GM21447 (cell line): ENCODE results near the gene LUC7L3.

Experiments used
- ATAC-seq: cut with Tn5 transposase; IDR thresholded peaks from one replicate; pipeline ENCODE4 v1.9.1; 2021; ENCODE audit not compliant: unreplicated experiment

LUC7L3 gene

DNA sequence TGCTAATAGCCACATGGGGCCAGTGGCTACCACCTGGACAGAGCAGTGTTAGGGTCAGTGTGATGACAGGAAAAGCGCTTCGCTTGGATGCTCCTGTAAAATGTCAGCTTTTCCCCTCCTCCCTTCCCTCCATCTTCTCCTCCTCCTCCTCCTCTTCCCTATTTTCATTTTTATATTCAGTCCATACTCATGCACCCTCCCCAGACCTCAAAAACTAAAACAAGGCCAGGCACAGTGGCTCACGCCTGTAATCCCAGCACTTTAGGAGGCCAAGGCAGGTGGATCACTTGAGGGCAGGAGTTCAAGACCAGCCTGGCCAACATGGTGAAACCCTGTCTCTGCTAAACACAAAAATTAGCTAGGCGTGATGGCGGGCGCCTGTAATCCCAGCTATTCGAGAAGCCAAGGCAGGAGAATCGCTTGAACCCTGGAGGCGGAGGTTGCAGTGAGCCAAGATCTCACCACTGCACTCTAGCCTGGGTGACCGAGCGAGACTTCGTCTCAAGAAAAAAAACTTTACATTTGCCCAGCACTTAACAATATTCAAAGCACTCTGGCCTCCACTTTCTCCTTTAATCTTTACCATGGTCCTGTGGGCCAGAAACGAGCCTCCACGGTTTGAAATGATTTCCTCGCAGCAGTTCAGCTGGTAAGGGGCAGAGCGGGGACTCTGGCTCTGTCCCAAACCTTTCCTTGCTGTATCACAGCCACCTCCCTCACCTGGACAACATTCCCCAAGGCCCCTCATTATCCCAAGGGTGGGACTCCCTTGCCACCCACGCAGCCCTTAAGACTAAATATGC lies 33.5 kb upstream of the LUC7L3 start:
- no peak for ATAC-seq

GRCh38 chr17:50686494-50687199 lies 32.8 kb upstream of the LUC7L3 start:
- no peak for ATAC-seq

GRCh38 chr17:50687200-50688066 lies 32.0 kb upstream of the LUC7L3 start:
- ATAC-seq: no peak

DNA sequence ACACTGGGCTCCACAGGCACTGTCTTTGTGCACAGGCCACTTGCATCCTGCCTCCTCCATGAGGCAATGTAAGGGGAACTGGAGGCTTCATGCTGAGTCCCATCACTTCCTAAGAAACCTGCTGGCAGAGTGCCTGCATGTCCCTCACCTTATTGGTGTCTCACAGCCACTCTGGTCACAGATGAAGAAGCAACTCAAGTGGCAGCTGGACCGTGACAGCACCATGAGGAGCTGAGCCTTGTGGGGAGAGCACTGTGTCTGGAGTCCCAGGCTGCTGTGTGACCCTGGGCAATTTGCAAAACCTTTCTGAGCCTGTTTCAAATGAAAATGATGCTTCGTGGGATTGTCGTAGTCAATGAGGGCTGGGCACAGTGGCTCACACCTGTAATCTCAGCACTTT lies 31.2 kb upstream of the LUC7L3 start:
- no peak for ATAC-seq

- no peak for ATAC-seq
These were observed 30.2 kb upstream of the LUC7L3 start for GRCh38 chr17:50689251-50689650.

DNA sequence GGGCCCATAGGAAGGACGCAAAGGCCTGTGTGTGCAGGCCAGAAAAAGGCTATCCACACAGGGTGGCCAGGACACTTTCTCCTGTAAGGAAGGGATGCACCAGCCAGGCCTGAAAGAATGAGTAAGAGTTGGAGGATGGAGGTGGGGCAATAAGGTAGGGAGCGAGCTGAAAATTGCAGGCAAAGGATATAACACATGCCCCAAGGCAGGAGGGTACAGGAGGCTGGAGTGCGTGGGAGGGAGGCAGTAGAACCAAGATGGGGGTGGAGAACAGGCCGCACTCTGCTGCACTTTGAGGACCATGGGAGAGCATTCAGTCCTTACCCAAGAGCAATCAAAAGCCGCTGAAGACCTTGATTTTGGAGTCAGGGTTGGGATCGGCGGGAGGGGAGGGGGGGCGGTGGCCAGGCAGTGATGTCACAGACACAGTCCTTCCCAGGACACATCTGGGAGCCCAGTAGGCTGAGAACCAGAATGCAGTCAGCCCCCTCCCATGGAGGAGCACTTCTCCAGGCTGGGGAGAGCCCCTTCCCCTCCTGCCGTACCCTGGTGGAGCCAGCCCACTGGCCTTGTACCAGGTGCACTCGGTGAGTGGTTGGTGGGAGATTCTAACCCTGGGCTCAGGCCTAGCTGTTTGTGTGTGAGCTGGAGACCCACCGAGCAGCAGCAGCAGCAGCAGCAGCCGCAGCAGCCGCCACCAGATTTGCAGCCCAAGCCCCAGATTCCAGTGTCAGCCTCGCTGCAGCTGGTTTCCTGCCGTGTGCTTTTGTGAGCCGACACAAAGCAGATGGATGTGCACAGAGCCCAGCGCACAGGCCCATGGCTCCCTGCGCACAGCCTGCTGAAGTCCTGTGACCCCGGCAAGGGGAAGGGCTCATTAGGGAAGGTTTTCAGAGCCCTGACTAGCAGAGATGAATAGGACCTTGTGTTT lies 29.2 kb upstream of the LUC7L3 start:
- no peak for ATAC-seq

DNA sequence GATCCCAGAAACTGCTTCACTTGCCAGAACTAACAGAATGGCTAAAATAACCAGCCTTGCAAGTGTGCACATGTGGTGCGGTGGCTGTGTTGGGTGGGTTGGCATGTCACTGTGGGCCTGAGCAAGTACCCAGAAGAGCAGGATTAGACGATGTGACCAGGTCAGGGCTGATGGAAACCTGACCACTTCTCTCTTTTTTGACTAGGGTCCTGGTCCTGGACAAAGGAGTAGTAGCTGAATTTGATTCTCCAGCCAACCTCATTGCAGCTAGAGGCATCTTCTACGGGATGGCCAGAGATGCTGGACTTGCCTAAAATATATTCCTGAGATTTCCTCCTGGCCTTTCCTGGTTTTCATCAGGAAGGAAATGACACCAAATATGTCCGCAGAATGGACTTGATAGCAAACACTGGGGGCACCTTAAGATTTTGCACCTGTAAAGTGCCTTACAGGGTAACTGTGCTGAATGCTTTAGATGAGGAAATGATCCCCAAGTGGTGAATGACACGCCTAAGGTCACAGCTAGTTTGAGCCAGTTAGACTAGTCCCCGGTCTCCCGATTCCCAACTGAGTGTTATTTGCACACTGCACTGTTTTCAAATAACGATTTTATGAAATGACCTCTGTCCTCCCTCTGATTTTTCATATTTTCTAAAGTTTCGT lies 28.4 kb upstream of the LUC7L3 start:
- ATAC-seq: no peak

- ATAC-seq: no peak
These were observed 27.6 kb upstream of the LUC7L3 start for GRCh38 chr17:50691550-50692447.

GRCh38 chr17:50692448-50693035 lies 26.9 kb upstream of the LUC7L3 start:
- no peak for ATAC-seq

DNA sequence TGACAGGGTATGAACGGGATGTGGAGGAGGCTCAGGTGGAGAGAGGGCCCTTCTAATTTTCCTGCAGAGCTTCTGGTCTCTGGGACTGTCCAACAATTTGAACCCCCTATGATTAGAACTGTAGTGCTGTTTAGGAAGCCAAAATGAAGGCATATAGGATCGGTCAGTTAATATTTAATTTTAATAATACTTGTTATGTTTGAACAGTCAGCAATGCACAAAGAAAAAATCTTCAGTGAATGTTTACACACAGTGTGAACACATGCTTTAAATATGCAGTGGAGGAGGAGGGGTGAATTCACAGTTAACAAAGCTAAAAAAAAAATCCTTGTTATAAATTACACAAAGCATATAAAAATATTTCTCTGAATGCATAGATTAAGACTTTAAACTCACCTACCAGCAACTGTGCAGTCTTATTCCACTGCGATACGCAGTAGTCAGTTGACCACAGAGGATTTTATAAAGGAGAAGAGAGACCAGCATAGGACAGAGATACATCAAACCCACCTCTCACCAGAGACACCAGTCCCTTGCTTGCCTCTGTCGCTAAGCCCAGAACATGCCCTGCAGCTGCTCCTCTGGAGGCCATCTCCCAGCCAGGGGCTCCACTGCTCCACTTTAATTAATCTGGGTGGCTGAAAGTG lies 26.2 kb upstream of the LUC7L3 start:
- no peak for ATAC-seq

GRCh38 chr17:50696365-50696879 lies 23.0 kb upstream of the LUC7L3 start:
- no peak for ATAC-seq

DNA sequence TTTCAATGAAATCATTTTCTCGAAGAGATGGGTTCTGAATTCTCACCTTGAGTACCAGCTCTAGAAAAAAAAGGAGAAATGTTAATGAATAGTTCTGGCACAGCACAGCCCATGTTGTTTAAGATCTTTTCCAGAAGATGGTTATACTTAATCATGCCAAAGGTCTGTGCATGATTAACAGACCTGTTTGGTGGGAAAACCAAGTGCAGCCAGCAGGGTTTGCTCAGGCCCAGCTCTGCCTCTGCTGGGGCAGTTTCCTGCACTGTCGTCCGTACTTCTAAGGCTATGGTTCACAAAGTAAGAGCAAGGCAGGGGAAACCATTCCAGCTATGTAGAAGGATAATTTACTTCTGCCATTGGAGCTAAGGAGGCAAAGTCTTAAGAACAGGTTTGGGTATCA lies 22.3 kb upstream of the LUC7L3 start:
- no peak for ATAC-seq

DNA sequence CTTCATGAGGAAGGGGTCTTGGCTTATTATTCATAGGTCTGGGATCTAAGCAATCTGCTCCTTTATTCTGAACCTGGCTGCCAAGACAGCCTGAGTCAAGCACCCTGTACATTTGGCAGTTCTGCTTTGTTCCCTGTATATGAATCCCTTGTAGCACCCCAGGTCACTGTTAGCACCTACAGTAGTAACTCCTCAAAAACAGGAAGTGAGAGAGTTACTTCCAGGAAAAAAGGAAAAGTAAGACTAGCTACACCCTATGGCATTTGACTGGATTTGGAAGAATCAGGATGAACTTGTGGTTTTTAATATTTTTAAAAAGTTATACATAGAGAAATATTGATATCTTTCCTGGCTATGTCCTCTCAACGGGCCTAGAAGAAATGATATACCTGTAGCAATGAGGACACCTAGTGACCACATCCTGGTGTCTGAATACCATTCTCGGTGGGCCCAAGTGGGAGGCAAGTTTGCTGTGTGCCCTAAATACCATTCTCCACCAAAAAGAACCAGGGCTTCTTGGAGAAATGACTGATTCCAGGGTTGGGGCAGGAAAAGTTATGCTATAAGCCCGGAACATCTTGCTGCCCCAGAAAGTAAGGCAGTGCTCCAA lies 21.6 kb upstream of the LUC7L3 start:
- ATAC-seq: no peak

DNA sequence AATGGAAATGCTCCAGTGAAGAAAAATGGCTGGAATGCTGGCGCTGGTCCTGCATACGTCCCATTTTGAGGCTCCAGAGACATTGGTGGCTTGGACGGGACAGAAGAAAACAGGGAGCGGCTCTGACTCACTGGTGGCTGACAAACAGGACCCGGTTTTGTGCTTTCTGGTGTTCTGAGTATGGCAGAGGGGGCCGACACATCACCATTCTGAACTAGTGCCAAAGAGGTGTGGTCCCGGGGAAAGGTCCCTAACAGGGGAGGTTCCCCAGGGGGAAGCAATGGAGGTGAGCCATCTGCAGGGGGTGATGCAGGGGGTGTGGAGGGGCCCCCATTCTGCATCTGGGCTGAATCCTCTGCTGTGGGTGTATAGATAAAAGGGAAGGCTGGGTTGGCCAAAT lies 20.0 kb upstream of the LUC7L3 start:
- ATAC-seq: no peak

- ATAC-seq: no peak
These were observed 16.2 kb upstream of the LUC7L3 start for GRCh38 chr17:50703162-50703561.

DNA sequence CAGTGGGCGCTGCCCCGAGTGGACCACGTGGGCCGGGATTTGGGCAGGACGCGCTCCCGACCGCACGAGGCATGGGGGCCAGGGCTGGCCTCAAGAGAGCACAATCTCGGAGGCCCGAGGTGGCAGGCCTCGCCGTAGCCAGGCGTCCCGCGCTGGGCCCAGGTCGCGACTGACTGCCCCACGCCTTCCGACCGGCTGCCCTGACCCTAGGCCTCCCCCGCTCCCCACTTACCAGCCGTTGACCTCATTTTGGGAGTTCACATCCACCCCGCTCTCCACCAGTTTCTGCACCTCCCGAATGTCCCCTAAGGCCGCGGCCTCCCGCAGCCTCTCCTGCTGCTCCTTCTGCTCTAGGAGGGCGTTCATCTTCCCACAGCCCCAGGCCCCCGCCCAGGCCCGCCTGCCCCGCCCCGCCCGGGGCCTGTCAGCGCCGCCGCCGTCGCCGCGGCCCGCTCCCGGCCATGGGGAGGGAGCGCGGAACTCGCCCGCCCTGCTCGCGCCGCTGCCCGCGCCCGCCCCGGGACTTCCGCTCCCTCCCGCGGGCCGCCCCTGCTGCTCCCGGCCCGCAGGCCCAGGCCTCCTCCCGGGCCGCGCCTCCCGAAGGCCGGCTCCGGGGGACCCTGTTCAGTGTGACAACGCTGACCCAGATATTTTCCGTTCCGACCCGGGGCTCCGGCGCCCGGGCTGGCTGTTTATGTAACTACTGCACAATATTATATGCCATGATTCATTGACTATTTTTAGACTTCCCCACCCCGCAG lies 11.9 kb upstream of the LUC7L3 start, which contains the start of gene ANKRD40:
Gene ANKRD40, minus strand, starts transcription at position 626 of the 761 bp plus-strand sequence. Its CDS starts 260 bp downstream, at position 366.
- ATAC-seq: peak; percentile 76
